ENCODE results near the gene OR52E2.

The OR52E2 gene

DNA sequence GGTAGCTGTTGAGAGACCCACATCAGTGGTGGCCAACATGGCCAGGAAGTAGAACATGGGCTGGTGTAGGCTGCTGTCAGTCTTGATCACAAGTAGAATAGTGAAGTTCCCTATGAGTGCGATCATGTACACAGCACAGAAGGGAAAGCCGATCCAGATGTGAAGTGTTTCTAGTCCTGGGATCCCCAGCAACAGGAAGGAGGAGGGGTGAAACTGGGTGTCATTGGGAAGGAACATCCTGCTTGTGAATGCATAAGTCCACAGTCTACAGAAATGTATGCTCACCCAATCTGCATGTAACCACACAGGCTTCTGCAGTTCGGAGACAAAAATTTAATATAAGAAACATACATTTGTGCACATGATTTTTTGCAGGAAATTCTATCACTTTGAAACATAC, at the start of gene OR52E2:
Gene OR52E2, minus strand, starts transcription at position 237 of the 400 bp plus-strand sequence. Its CDS starts 0 bp downstream, at position 237.
- no peaks in the 10 kb centered on the region for H3K9me3 ChIP-seq
- TF ChIP-seq, protein P1, sequence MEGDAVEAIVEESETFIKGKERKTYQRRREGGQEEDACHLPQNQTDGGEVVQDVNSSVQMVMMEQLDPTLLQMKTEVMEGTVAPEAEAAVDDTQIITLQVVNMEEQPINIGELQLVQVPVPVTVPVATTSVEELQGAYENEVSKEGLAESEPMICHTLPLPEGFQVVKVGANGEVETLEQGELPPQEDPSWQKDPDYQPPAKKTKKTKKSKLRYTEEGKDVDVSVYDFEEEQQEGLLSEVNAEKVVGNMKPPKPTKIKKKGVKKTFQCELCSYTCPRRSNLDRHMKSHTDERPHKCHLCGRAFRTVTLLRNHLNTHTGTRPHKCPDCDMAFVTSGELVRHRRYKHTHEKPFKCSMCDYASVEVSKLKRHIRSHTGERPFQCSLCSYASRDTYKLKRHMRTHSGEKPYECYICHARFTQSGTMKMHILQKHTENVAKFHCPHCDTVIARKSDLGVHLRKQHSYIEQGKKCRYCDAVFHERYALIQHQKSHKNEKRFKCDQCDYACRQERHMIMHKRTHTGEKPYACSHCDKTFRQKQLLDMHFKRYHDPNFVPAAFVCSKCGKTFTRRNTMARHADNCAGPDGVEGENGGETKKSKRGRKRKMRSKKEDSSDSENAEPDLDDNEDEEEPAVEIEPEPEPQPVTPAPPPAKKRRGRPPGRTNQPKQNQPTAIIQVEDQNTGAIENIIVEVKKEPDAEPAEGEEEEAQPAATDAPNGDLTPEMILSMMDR (IDR thresholded peaks at IDR 0.05): no peak
- no peaks in the 10 kb centered on the region for H3K27me3 ChIP-seq
- H3K27ac ChIP-seq: no peak within 1 kb of the TSS
- H3K36me3 ChIP-seq: no peaks in the 10 kb centered on the region
- H3K4me1 ChIP-seq (ENCODE audit: control insufficient read depth in 1 of 2, insufficient read depth in 1 of 2, low read depth in 1 of 2, low read length in 1 of 2): no peaks in the 10 kb centered on the region
- no peak within 1 kb of the TSS for H3K4me3 ChIP-seq (ENCODE audit: low read depth in 1 of 2, low read length in 1 of 2)

DNA sequence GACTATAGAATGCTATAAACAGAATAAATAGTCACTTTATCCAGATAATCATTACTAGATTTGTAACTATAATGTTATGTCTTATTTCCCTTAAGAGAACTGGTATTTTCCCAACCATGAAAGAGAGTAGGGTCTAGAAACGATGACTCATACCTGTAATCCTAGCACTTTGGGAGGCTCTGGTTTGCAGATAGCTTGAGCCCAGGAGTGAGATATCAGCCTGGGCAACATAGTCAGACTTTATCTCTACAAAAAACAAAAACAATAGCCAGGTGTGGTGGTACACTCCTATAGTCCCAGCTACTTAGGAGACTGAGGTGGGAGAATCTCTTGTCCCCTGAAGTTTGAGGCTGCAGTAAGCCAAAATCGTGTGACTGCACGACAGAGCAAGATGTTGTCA, 47.9 kb upstream of the OR52E2 start:
- Histone ChIP-seq H3K4me3 (ENCODE audit: low read depth in 1 of 2, low read length in 1 of 2) (no peak overlapping the region), H3K9me3 (no peaks in the 10 kb centered on the region)
- TF ChIP-seq, protein P1 (IDR thresholded peaks at IDR 0.05): no peak

DNA sequence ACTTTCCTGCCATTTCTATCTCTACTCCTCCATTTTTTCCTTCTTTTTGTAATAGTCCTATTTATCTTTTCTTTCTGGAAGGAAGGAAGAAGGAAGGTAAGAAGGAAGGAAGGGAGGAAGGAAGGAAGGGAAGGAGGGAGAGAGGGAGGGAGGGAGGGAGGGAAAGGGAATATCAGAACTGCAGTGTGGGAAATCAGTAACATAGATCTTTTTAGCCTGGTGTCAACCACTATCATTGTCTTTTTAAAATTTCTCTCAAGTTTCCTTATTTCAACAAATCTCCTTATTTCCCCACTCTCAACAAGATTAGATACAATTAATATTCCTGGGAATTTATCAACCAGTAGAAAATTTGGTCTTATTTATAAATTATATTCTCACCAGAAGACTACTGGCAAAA, 43.6 kb upstream of the OR52E2 start:
- H3K27ac ChIP-seq: no peak overlapping the region
- no peaks in the 10 kb centered on the region for H3K4me1 ChIP-seq (ENCODE audit: control insufficient read depth in 1 of 2, insufficient read depth in 1 of 2, low read depth in 1 of 2, low read length in 1 of 2)
- no peaks in the 10 kb centered on the region for H3K9me3 ChIP-seq
- no peaks in the 10 kb centered on the region for H3K27me3 ChIP-seq
- H3K36me3 ChIP-seq: no peaks in the 10 kb centered on the region
- TF ChIP-seq, protein P1 (IDR thresholded peaks at IDR 0.05): no peak
- H3K4me3 ChIP-seq (ENCODE audit: low read depth in 1 of 2, low read length in 1 of 2): no peak overlapping the region

More for the DNA sequence above, 47.9 kb upstream of the OR52E2 start:
- no peaks in the 10 kb centered on the region for H3K4me1 ChIP-seq (ENCODE audit: control insufficient read depth in 1 of 2, insufficient read depth in 1 of 2, low read depth in 1 of 2, low read length in 1 of 2)
- H3K27me3 ChIP-seq: no peaks in the 10 kb centered on the region
- no peak overlapping the region for H3K27ac ChIP-seq
- no peaks in the 10 kb centered on the region for H3K36me3 ChIP-seq

DNA sequence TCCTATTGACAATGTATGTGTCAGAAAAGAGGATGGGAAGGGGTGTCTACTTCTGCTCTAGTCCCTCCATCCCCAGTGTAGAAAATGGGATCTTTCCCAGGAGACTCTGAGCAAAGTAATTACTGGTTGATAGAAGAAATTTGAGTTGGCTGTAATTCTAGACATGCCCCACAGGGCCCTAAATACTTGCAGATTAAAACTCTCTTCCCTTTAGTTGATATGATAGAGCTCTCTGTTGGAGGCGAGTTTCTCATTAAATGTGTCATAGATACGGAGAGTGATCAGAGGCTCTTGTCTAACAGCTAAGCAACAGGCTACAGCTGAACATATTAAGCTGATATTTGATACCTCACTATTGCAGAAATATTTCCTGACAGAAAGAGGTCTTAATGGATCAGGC, 42.8 kb upstream of the OR52E2 start:
- Histone ChIP-seq H3K4me1 (ENCODE audit: control insufficient read depth in 1 of 2, insufficient read depth in 1 of 2, low read depth in 1 of 2, low read length in 1 of 2) (no peaks in the 10 kb centered on the region), H3K9me3 (no peaks in the 10 kb centered on the region), H3K36me3 (no peaks in the 10 kb centered on the region), H3K4me3 (ENCODE audit: low read depth in 1 of 2, low read length in 1 of 2) (no peak overlapping the region), H3K27me3 (no peaks in the 10 kb centered on the region), H3K27ac (no peak overlapping the region)
- TF ChIP-seq, protein P1 (IDR thresholded peaks at IDR 0.05): no peak

DNA sequence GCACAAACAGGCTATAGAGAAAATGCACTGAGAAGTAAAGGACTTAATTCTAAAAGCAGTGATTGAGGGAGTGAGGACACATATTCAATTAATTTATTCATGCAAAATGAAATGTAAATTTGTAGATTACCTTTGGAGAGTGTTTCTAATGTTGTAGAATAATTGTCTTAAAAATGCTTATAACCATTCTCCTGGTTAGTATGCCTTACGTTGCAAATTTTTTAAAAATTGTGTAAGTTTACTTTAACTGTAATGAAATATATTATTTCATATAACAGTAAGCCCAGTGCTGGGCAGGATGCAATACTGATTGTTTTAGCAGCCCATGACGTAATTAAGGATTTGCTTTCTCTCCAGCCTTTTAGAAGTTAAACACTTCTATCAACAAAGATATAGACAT, 36.6 kb upstream of the OR52E2 start:
- no peak overlapping the region for H3K27ac ChIP-seq
- H3K9me3 ChIP-seq: no peaks in the 10 kb centered on the region
- TF ChIP-seq, protein P1 (IDR thresholded peaks at IDR 0.05): no peak
- H3K36me3 ChIP-seq: no peaks in the 10 kb centered on the region
- no peaks in the 10 kb centered on the region for H3K4me1 ChIP-seq (ENCODE audit: control insufficient read depth in 1 of 2, insufficient read depth in 1 of 2, low read depth in 1 of 2, low read length in 1 of 2)
- H3K27me3 ChIP-seq: no peaks in the 10 kb centered on the region
- H3K4me3 ChIP-seq (ENCODE audit: low read depth in 1 of 2, low read length in 1 of 2): no peak overlapping the region
